GM19025 (cell line): Measurements from ENCODE around the gene PITPNM3.
"Not testable (repeated sequence)": the region's sequence is repeated elsewhere in the genome, so short reads cannot be mapped to it uniquely, and the experiment has no call there.

ENCODE experiments used
- ATAC-seq: cut with Tn5 transposase; IDR thresholded peaks from one replicate; pipeline ENCODE4 v1.9.1; 2021; ENCODE audit warnings: mild to moderate bottlenecking, low read depth, moderate library complexity; ENCODE audit not compliant: unreplicated experiment

The PITPNM3 gene

DNA sequence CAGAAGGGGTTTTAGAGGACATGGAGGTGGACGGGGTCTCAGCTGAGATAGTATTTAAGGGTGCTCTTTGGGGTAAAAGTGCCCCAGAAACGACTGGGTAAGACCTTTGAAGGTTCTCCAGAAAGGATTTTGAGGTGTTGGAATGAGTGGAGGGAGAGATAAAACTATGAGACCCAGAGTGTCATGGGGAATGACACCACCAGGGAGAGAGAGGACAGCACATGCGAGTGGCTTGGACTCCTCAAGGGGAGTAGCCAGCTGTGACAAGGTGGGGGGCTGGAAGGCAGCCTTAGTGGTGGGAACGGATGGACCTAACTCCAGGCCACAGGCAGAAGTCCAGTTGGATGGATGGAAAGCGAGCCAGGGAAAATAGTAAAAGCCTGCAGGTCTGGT, 19.2 kb upstream of the PITPNM3 start:
- no peak for ATAC-seq

DNA sequence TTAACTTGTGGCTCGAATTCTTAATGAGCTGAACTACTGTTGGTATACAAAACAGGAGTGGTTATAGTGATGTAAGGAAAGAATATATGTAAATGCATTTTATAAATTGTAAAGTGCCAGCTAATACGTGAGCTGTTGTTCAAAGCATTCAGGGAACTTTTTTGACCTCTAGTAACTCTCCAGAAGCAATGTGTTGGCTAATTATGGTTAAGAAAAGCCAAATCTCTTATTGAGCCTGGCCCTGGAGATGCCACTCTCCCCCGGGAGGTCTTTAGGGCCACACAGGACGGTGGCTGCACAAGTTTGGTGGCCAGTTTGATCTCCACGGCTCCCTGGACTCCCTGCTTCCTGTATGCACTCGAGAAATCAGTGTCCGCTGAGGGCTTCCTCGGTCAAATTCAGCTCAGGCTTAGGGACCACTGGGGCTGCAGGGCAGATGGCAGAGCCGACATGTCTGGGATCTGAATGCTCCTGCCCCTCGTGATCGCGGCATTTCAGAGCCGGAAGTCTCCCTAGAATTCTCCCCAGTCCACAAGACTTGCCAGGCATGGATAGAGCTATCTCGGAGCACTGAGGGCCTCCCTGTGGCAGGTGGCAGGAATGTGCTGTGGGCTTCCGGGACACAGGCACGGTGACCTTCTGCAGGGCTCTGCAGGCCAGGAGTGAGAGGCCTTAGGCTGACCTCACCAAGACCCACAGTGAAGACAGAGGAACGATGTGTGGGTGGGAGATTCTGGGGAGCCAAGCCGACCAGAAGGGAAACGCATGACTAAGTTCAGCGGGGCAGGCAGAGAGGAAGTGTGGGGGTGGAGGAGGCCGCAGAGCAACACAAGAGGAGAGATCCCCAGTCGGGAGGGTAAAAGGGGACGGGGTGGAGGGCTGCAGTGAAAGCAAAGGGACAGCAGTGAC, 18.6 kb upstream of the PITPNM3 start:
- no peak for ATAC-seq

DNA sequence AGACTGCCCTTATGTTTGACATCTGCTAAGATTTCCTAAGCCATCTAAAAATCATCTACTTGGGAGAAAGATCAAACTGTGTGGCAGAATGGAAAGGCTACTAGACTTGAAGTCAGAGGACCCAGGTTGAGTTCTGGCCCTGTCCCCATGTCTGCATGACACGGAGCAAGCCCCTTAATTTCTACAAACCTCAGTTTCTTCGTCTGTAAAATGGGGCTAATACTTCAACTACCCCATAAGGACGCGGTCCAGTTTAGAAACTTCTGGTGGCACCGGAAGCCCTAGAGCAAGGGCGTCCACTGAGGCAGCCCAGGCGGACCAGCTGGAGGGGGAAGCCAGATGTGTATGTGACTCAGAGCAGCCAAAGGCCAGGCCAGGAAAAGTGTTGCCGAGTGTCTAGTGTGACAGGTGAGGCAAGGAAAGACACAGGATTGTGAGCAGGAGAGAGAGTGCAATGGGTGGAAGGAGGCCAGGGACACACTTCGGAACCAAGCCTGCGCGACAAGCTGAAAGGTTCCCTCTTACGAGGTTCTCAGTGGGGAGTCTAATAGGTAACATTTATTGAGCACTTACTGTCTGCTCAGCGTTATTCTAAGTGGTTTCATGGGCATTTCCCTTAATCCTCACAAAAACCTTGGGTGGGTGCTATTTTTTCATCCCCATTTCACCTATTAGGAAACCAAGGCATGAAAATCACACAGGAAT, 17.8 kb upstream of the PITPNM3 start:
- ATAC-seq, result no peak

DNA sequence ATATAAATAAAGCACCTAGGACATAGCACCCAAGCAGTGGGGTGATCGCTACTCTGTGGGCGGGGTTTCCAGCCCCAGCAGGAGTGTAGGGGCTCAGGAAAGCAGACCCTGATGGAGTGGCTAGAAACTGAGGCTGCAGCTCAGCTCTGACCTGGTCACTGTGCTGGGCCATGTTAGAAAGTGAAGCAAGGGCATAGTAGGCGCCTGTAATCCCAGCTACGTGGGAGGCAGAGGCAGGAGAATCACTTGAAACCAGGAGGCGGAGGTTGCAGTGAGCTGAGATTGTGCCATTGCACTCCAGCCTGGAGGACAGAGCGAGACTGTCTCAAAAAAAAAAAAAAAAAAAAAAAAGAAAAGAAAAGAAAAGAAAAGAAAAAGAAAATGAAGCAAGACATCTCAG, 17.1 kb upstream of the PITPNM3 start:
- ATAC-seq, result not testable (repeated sequence)

DNA sequence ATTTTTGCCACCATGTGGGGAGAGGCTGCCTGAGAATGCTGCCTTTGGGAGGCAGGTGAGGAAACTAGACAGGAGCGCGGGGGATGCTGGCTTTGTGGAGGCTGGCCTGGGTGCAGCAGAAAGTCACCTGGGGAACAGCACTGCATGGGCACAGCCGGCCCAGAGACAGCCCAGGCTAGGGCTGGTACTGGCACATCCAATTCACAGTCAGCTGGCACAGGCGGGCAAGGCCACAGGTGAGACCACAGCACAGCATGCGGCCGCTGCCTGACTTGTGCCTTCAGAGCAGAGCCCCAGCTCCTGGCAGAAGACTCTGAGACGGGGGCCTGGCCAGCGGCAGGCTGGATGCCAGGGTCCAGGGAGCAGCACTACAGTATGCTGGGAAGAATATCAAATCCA, 16.6 kb upstream of the PITPNM3 start:
- no peak for ATAC-seq

DNA sequence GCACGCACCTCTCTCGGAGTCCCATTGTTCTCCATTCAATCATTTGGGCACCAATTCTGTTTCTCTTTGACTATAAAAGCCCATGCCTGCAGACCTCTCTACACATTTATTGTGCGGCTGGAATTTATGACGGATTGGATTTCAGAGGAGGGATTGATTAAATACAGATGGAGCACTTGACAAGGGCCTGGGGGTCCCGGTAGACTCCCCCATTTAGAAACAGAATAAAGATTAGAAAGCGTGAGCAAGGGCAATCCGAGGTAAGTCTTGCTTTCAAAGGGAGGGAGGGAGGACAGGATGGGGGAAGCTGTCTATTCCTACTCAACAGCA, 15.1 kb upstream of the PITPNM3 start:
- ATAC-seq, result no peak

DNA sequence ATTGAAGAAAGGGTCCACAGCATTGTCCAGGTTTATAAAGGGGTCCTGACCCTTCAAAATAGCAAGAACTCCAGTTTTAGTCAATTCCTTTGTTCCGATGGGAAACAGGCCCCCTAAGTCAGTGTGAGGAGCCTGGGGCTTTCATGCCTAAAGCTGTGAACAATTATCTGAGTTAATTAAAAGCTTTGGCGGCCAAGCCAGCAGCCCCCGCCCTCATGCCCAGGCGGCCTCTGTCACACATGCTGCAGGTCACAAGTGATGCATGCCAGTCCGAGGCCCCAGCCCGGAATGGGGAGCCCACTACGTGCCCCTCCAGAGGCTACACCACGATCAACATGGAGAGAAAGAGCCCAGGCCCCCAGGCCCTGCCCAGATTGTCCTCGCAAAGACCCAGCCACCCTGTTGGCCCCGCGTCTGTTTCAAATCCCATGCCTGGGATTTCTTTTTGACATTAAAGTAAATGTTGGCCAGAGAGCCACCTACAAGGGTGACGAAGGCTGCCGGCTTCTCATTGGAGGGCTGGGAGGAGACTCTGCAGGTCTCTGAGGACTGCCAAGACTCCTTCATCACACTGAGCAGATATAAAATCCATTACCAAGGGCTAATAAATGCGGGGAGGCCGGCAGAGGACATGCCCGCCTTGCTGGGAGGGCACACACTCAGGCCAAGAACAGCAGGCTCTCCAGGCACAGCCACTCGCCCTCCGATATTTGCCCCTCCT, 14.5 kb upstream of the PITPNM3 start:
- ATAC-seq, result no peak

DNA sequence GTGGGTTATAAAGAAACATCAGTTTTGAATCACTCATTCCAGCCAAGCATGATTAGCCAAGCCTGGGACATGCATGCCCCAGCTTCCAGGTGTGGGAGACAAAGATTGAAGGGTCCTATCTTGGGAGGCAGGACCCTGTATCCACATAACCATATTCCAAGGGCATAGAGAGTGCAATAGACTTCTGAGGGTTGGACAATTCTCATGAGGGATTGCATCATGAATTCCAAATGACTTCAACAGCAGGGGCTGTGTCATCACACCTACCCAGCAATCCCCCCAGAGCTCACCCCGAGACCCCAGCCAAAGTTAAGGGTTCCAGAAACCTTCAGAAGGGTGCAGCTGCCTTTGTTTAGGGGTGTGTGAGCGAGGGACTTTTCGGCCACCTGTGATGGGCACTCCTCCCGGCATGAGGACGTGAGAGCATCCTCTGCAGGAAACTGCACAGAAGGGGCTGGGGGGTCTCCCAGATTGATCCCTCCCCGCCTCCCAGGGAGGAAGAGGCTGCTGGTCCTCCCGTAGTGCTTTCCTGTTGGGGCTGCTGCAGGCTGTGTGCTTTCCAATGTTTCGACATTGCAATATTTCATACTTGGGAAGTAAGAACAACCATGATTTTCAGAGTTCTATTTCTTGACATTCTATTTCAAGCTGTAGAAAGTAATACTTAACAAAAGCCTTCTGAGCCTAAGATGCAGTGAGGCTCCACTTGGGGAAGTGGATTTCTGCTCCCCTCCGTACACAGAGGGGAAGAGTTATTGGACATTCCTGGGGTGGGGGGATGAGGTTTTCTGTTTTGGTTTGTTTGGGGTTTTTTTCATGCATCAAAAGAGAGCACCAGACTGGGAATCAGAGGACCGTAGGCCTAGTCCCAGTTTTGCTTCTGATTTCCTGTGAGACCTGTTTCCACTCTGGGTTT, 13.3 kb upstream of the PITPNM3 start:
- no peak for ATAC-seq

DNA sequence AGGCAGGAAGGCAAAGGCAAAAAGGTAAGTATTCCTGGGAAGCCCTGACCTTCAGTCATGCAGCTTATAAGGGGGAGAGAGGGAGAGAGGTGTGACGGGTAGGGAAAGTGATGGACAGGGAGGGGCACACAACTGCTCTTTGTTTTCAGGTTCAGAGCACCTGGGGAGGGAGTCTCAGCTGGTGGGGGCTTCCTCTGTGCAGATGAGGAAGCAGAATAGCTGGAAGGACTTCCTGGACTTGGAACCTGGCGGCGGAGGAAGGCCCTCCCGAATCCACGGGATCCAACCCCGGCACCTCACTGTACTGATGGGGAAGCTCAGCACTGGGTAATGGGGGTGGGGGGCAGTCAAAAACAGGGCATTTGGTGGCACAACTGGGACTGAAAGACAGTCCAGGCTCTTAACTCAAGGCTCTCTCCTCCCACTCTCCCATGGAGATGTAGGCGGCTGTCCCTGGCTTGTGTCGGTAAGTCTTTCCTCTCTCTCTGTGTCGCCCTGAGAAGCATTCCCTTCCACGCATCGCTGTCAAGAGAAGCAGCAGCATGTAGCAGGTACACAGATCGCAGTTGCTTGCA, 11.9 kb upstream of the PITPNM3 start:
- no peak for ATAC-seq

DNA sequence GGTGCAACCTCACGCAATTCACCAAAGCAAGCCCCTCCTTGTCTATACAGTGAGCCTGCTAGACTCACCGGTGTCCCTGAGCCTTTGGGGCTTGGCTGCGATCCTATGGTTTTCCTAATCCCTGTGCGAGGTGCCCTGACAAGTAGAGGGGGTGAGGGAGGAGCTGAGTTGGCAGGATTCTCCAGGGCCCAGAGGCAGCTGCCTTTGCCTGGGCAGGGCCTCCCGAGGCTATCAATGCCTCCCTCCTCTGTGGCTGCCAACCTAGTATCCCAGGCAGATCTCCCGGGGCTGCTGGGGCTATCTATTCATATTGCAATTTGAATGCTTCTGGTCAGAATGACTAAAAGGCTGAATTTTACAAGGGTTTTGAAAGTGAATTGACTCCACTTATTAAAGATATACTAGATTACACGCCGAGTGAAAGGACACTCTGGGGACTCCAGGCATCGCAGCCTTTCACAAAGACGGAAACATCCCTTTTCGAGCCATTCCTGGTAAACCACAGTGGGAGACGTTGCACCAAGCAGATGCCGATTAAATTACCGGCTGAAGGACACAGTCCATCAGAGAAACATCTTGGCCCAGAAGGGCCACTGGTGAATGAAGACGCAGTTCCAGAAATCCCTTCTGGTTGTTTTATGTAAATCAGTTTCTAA, 11.3 kb upstream of the PITPNM3 start:
- ATAC-seq, result no peak

DNA sequence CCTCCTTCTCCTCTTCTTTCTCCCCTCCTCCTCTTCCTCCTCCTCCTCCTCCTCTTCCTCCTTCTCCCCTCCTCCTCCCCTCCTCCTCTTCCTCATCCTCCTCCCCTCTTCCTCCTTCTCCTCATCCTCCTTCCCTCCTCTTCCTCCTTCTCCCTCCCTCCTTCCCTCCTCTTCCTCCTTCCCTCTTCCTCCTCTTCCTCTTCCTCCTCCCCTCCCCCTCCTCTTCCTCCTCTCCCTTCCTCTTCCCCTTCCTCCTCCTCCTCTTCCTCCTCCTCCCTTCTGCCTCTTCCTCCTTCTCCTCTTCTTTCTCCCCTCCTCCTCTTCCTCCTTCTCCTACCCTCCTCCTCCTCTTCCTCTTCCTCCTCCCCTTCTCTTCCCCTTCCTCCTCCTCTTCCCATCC, 5.1 kb upstream of the PITPNM3 start:
- no peak for ATAC-seq

DNA sequence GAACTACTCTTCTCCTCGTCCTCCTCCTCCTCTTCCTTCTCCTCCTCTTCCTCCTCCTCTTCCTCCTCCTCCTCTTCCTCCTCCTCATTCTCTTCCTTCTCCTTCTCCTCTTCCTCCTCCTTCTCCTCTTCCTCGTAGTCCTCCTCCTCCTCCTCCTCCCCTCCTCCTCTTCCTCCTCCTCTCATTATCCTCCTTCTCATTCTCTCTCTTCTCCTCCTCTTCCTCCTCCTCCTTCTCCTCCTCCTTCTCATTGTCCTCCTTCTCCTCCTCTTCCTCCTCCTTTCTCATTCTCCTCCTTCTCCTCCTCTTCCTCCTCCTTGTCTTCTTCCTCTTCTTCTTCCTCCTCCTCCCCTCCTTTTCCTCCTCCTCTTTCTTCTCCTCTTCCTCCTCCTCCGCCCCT, 4.1 kb upstream of the PITPNM3 start:
- ATAC-seq, result no peak

DNA sequence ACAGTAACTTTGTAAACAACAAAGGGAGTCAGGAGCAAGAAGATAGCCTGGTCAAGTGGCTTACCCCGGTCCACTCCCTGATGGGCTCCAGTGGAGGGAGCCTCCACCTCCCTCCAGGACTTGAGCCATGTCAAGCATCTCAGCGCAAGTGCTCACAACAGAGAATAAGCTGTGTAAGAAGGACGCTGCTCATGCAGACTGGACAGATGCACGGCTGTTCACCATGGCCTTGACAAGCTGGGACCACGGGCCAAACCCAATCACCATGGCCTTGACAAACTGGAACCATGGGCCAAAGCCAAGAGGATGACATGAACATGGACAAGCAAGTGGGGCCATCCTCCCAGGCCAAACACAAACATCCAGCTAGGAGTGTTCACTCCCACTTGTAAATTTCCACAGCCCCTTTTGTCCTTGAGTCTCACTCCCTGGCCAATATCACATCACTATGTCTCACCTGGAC, 3.4 kb upstream of the PITPNM3 start:
- no peak for ATAC-seq

DNA sequence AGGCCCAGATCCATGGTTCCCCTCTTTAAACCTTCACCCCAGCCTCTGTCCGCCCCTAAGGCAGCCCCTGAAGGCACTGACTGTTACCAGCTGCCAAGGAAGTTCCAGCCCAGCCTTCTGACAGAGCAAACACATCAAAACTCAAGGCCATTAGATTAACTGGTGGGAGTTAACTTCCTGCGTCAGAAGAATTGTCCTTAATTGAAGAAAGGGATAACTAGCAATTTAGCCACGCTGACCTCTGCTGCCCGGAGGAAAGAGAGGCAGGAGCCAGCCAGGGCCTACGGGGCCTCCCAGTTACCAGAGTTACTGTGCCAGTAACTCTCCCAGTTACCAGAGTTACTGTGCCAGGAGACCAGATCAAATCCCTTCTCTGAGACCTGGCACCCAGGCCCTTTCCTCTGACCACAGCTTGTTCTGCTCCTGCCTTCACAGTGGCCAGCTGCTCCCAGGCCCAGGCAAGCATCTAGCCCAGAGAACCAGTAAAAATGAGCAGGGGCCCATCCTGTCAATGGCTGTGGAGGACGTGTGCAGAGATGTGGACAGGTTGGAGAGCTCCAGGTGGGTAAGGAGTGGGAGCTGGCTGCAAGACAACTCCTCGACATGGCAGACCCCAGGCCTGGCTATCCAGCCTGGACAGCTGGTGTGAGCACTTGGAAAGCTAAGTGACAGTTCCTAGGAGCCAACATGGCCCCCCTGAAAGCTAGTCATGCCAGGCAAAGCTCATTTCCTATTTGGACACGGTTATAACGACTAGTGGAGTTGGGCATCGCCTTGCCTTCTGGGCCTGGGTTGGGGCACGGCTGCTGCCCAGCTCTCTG, 2.8 kb upstream of the PITPNM3 start:
- no peak for ATAC-seq

DNA sequence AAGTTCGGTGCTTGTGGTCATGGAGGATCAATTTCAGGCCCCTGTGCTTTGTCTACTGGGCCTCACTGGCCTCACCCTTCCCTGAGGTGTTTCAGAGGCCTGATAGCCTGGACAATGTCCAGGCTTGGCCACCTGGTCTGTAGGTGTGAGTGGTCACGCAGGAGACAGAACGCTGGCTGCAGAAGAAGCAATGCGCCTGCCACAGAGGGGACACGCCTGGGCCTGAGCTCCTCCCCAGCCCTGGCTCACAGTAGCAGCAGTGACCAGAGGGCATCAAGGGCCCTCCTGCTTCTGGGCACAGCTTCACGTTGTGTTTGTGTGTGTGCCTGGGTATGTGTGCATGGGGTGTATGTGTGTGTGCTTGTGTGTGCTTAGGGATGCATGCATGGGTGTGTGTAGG, 1.9 kb upstream of the PITPNM3 start:
- no peak for ATAC-seq

DNA sequence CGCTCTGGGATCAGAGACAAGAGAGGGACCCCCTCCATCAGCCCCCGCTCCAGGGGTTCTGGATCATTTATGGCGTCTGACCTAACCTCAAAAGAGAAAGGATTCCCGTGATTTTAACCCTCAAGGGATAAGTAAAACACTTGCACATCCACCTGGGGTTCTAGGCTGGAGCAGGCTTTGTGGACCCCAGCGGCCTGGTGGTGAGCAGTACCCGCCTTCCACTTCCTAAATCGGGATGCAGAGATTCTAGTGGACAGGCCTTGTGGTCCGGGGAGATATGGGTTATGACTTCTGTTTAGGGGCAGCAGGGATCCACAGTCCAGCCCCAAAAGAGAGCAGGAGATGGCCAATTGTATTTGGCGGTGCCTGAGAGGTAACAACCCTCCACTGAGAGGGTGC, 684 bp upstream of the PITPNM3 start:
- no peak for ATAC-seq

DNA sequence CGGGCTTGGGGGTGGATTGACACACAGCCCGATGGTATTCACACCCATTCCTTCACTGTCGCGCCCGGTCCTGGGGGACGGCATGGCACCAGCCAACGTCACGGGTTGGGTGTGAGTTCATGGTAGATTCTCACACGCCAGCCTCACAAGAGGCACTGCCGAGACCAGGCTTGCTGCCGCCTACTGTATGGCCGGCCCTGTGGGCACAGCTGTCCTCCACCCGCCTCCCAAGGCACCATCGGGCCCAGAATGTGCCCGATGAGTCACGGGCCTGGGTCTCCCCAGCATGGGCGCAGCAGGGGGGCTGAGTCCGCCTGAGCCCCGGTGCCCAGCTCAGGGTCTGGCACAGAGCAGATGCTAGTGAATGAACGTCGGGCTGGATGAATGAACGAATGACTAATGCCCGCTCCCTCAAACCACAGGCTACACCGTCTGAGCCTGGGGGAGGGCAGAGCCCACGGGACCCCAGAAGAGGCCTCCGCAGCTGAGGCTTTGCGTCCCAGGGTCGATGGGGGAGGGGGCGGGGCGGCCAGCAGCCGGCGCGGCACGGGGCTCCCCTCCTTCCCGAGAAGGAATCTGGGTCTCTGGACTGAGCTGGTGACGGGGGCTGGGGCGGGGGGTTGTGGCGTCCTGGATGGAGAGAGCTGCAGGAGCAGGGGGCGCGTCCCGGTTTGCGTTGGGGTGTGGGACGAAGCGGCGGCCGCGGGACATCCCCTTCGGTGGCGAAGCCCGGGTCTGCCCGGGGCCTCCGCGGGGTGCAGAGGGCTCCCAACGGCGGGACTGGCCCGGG, 829 bp downstream of the PITPNM3 start:
- ATAC-seq, result no peak

DNA sequence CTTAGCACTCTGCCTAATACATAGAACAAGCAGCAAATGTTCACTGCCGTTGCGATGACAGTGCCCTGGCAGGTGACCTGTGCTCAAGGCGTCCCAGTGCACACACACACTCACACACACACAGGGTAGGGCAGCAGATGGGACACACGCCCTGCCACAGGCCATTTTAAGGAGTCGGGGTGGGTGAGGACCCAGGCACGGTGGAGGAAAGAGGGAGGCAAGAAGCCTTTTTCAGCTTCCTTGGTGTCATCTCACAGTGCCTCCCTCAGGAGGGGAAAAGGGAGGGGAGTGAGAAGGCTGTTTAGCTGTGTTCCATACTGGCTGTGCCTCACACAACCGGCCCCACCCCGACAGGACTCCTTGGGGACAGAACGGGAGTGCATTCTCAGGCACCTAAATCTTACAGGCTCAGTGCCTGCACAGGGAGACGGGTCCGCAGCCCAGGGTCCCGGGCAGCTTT, 1.5 kb downstream of the PITPNM3 start:
- ATAC-seq, result no peak
